H1 (cell line): ENCODE results near the gene GJB4. TPM values are rescaled to one million over a fixed set of nuclear protein-coding genes. Genes with fewer than 3 reads are reported as not detected.

Experiments used
- FOSL1 ChIP-seq: IDR thresholded peaks from 2 replicates; pipeline ENCODE4 v1.6.1; 2011; ENCODE audit warnings: mild to moderate bottlenecking, low read depth, low read length, moderate library complexity; ENCODE audit not compliant: insufficient read depth
- GTF2F1 ChIP-seq: IDR thresholded peaks from 2 replicates; pipeline ENCODE4 v1.6.1; 2012; ENCODE audit warnings: low read depth, low read length, improper control_type of control experiment, borderline replicate concordance
- POLR2A ChIP-seq, 2 experiments: IDR thresholded peaks; 1 replicate in 1 of 2; 2 replicates in 1 of 2; pipeline ENCODE4 v1.6.1; 2011; ENCODE audit warnings: low read depth in 2 of 2, low read length in 2 of 2, mild to moderate bottlenecking in 2 of 2; ENCODE audit errors: control extremely low read depth in 1 of 2
- SIX5 ChIP-seq: IDR thresholded peaks from 2 replicates; pipeline ENCODE4 v1.6.1; 2011; ENCODE audit warnings: mild to moderate bottlenecking, low read depth, low read length
- TAF1 ChIP-seq: IDR thresholded peaks from 2 replicates; pipeline ENCODE4 v1.6.1; 2011; ENCODE audit warnings: mild to moderate bottlenecking, low read depth, low read length
- polyA plus RNA-seq, 7 experiments: library from polyadenylated mRNA; depleted of rRNA in 3 of 7; stranded (reverse) in 5 of 7; unstranded in 2 of 7; fragments of >200 nt in 5 of 7; fragments of 200-250 nt in 2 of 7; gene quantifications; 1 replicate in 5 of 7; 2 replicates in 1 of 7; 4 replicates in 1 of 7; pipeline versions ENCODE4 v1.2.1 to v1.2.3, GENCODE V29; 2011 to 2013; ENCODE audit warnings: missing spikeins in 2 of 7, mixed read lengths in 2 of 7
- total RNA-seq: library from RNA; stranded (reverse); fragmentation: NEBNext Ultra II Directional; extraction: Animal tissue kit (Norgen Biotek cat#: 25700); gene quantifications from 2 replicates; pipeline ENCODE4 v1.2.1, GENCODE V29; 2021

GJB4 gene
- total and polyA plus RNA-seq, 2 of the 8 experiments (the other 6 are each of a cell fraction or from before 2014, with no cell fraction given) = 0.20 to 0.41 TPM

GRCh38 chr1:34762474-34763141 lies 3.1 kb downstream of the GJB4 start (continued):
- TF ChIP-seq GTF2F1 = no peak
- no peak for TF ChIP-seq POLR2A (IDR thresholded peaks at IDR 0.05; ENCODE audit: control extremely low read depth in 1 of 2, low read depth in 2 of 2, low read length in 2 of 2)
- TF ChIP-seq SIX5 = no peak
- no peak for TF ChIP-seq TAF1
- TF ChIP-seq FOSL1 = no peak
